ENCODE measurements around the gene VPS41. TPM values are rescaled to one million over a fixed set of nuclear protein-coding genes. Genes with fewer than 3 reads are reported as not detected.

Gene VPS41
- total and polyA plus RNA-seq, 10 of the 15 experiments (the other 5 are each of a cell fraction or from before 2014, with no cell fraction given) = 15.3 to 63.2 (median 47.0) TPM

DNA sequence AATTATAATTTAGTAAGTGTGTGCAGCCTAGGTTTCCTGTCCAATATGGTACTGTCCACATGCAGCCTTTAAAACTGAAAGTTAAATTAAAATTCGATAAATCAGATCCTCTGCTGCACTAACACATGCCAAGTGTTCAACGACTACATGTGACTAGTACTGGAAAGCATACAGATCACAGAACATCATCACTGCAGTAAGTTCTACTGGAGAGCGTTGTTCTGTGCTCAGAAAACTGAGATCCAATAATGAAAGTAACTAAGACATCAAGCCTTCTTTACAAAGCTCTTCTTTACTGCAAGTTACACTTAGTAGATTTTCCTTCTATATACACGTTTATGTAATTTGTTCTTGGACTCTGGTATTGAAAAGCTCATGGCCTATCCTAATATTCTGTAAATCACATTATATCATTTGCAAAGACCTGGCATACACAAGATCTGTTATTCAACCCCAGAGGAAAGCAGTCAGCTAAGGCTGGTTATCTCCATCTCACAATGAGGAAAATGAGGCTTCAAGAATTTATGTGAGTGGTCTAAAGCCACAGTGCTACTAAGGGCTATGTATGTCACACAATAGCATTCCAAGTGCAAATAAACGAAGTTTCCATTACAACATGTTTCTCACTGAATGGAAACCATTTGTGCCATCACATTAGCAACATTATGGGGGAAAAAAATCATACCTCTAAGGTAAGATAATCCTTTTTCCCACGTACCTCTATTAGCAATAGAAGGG, 77.6 kb downstream of the VPS41 start:
- in situ Hi-C loops (cut with MboI) = no loop called here

More for the DNA sequence above, 77.6 kb downstream of the VPS41 start:
- no peak overlapping the region for H3K4me2 ChIP-seq (ENCODE audit: control insufficient read depth, insufficient read depth)
- ATAC-seq (peak; percentile 17), DNase-seq (ENCODE audit: low read depth, low spot score) (no peak), FAIRE-seq (peak; percentile 52)
- ChIA-PET CTCF (interaction anchor here (0.7 to 0.9 kb wide), 4 partner anchors 35 to 144 kb away, joined by 3 read pairs; partner anchors contain the start of gene VPS41), POLR2A (interaction anchor here (1.3 to 1.6 kb wide), 2 partner anchors 50 to 79 kb away, joined by 3 read pairs; no protein-coding TSS in a partner anchor), RAD21 (ENCODE audit: unreplicated experiment) (interaction anchor here (1.1 kb wide), 1 partner anchor 634 kb away, joined by 3 read pairs; no protein-coding TSS in a partner anchor), SMC1A (ENCODE audit: uncharacterized antibody, unreplicated experiment) (interaction anchor here (0.5 to 1.7 kb wide), 11 partner anchors 8 to 381 kb away, joined by 3 to 5 read pairs (median 3); partner anchors contain the start of gene VPS41)
- no peaks in the 10 kb centered on the region for H4K20me1 ChIP-seq (ENCODE audit: control insufficient read depth, insufficient read depth)
- H3K27ac ChIP-seq (ENCODE audit: control insufficient read depth, insufficient read depth) = no peak overlapping the region
- no TSS peak for BruUV-seq (replicated peaks)
- H3K4me1 ChIP-seq (ENCODE audit: control insufficient read depth, insufficient read depth, low read length) = no peaks in the 10 kb centered on the region
- intact Hi-C loops (cut with micrococcal nuclease; ENCODE audit: unreplicated experiment) = no loop called here
- H3K79me2 ChIP-seq (ENCODE audit: control insufficient read depth, insufficient read depth, low read length) = no peaks in the 10 kb centered on the region
- no peaks in the 10 kb centered on the region for H3K27me3 ChIP-seq (replicated peaks in 1 of 2; ENCODE audit: control insufficient read depth in 2 of 2, insufficient read depth in 2 of 2, low read length in 1 of 2)
- WGBS (ENCODE audit: insufficient coverage, insufficient replicate concordance, low lambda C conversion rate, missing lambda C conversion rate) = 92% methylated on average over 6 of the region's 6 CpGs
- H3K9me3 ChIP-seq (replicated peaks; ENCODE audit: control insufficient read depth, insufficient read depth, low read length) = no peaks in the 10 kb centered on the region
- no peak overlapping the region for H3K4me3 ChIP-seq
- H2AFZ ChIP-seq (ENCODE audit: control insufficient read depth, low read depth, low read length) = no peak overlapping the region
- TF ChIP-seq RB1 (IDR thresholded peaks at IDR 0.05; ENCODE audit: borderline replicate concordance) (no peak), FOXK2 (IDR thresholded peaks at IDR 0.05) (no peak), TBL1XR1 (IDR thresholded peaks at IDR 0.05; ENCODE audit: low read depth, low read length) (no peak), MYC (IDR thresholded peaks at IDR 0.05; ENCODE audit: insufficient read depth, insufficient read length, insufficient replicate concordance, low read length, severe bottlenecking) (no peak), MTA2 (IDR thresholded peaks at IDR 0.05; ENCODE audit: low read depth) (no peak), PML (IDR thresholded peaks at IDR 0.05; ENCODE audit: low read length) (no peak), ZNF384 (IDR thresholded peaks at IDR 0.05; ENCODE audit: borderline replicate concordance, low read depth, low read length) (no peak), ZNF217 (IDR thresholded peaks at IDR 0.05) (no peak)
- TF ChIP-seq, protein P1, sequence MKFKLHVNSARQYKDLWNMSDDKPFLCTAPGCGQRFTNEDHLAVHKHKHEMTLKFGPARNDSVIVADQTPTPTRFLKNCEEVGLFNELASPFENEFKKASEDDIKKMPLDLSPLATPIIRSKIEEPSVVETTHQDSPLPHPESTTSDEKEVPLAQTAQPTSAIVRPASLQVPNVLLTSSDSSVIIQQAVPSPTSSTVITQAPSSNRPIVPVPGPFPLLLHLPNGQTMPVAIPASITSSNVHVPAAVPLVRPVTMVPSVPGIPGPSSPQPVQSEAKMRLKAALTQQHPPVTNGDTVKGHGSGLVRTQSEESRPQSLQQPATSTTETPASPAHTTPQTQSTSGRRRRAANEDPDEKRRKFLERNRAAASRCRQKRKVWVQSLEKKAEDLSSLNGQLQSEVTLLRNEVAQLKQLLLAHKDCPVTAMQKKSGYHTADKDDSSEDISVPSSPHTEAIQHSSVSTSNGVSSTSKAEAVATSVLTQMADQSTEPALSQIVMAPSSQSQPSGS (IDR thresholded peaks at IDR 0.05; ENCODE audit: low read length) = no peak
- TF ChIP-seq, protein P2, sequence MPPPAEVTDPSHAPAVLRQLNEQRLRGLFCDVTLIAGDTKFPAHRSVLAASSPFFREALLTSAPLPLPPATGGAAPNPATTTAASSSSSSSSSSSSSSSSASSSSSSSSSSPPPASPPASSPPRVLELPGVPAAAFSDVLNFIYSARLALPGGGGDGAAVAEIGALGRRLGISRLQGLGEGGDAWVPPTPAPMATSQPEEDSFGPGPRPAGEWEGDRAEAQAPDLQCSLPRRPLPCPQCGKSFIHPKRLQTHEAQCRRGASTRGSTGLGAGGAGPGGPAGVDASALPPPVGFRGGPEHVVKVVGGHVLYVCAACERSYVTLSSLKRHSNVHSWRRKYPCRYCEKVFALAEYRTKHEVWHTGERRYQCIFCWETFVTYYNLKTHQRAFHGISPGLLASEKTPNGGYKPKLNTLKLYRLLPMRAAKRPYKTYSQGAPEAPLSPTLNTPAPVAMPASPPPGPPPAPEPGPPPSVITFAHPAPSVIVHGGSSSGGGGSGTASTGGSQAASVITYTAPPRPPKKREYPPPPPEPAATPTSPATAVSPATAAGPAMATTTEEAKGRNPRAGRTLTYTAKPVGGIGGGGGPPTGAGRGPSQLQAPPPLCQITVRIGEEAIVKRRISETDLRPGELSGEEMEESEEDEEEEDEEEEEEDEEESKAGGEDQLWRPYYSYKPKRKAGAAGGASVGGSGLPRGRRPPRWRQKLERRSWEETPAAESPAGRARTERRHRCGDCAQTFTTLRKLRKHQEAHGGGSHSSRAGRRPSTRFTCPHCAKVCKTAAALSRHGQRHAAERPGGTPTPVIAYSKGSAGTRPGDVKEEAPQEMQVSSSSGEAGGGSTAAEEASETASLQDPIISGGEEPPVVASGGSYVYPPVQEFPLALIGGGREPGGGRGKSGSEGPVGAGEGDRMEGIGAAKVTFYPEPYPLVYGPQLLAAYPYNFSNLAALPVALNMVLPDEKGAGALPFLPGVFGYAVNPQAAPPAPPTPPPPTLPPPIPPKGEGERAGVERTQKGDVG (CRISPR knock-in tag; IDR thresholded peaks at IDR 0.05) = no peak
- H3K36me3 ChIP-seq (ENCODE audit: control insufficient read depth in 2 of 2, insufficient read depth in 2 of 2, low read length in 1 of 2) = no peaks in the 10 kb centered on the region
- no peak overlapping the region for H3K9ac ChIP-seq (ENCODE audit: control insufficient read depth, insufficient read depth, low read length)
